GM10248 (cell line): ENCODE measurements around the gene GMDS.

Experiments
- CTCF ChIA-PET: fragments of 300-600 bp; sonication (Branson Sonifier 250); formaldehyde crosslinking; extraction: SDS; loops from one replicate; lab custom pipeline; 2021; ENCODE audit warnings: antibody characterized with exemption; lab: Yijun Ruan, JAX
- POLR2A ChIA-PET: fragments of 350-650 bp; sonication (Branson Sonifier 250); formaldehyde crosslinking; extraction: SDS; loops from one replicate; lab custom pipeline; 2020; ENCODE audit warnings: antibody characterized with exemption; lab: Yijun Ruan, JAX
- DNase-seq: peaks from one replicate; pipeline ENCODE4 v3.0.0; 2012; ENCODE audit errors: extremely low spot score
- TF ChIP-seq, protein P1 (sequence below): IDR thresholded peaks from 2 replicates; pipeline ENCODE4 v1.5.1; 2012; ENCODE audit warnings: mild to moderate bottlenecking, low read depth; ENCODE audit errors: extremely low read depth, missing control alignments, control extremely low read depth

Gene GMDS

DNA sequence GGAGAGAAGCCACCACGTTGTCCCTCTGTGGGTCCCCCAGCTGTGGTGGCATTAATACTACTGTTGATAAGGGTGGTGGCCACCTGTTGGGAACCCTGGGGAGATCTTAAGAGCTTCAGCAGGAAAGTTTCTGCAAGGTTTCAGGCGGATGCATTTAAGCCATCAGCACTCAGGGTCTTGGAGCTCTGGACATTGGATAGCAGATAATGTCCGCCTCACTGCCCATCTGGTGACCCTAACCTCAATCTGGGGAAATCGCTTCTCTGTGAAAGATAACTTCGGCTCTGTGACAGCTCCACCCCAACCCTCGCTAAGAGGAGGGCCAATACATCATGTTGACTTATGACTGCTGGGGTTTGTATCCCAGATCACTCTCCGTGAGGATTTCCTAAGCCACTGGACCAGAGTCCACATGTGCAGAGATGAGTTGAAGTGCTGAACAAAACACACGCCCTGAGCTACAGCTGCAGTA lies 542.8 kb downstream of the GMDS start:
- ChIA-PET POLR2A (no interaction called here), CTCF (interaction anchor here (1.3 to 1.9 kb wide), 3 partner anchors 11 to 24 kb away, joined by 3 to 7 read pairs (median 5); no protein-coding TSS in a partner anchor)
- TF ChIP-seq, protein P1, sequence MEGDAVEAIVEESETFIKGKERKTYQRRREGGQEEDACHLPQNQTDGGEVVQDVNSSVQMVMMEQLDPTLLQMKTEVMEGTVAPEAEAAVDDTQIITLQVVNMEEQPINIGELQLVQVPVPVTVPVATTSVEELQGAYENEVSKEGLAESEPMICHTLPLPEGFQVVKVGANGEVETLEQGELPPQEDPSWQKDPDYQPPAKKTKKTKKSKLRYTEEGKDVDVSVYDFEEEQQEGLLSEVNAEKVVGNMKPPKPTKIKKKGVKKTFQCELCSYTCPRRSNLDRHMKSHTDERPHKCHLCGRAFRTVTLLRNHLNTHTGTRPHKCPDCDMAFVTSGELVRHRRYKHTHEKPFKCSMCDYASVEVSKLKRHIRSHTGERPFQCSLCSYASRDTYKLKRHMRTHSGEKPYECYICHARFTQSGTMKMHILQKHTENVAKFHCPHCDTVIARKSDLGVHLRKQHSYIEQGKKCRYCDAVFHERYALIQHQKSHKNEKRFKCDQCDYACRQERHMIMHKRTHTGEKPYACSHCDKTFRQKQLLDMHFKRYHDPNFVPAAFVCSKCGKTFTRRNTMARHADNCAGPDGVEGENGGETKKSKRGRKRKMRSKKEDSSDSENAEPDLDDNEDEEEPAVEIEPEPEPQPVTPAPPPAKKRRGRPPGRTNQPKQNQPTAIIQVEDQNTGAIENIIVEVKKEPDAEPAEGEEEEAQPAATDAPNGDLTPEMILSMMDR: no peak
- DNase-seq: no peak

DNA sequence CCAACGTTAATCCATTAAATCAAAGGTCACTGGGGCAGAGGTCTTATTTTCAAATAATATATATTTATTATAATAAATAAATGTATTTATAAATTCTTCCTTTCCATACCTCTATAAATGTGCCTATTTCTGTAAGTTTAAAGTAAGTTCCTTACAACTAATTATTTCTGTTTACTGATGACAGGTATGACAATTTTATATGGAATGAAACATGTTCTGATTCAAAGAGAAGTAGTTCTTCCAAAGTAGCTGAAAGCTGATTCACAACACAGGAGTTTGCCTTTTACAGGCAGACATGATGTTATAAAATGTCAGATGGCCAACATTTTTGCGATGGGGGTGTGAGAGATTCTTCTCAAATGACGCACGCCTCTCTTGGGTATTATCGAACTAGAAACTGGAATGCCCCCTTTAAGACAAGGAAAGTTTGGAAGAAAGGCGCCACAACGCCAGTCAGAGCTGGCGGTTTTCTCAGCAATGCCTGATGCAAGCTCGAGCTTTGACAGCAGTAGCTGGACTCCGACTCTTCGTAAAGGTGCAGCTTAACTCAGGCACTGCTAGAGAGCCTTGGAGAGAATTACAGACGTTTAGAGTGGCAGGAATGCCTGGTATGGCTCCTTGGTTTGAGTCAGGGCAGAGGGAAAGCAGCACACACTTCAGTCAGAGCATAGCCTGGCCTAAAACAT lies 543.6 kb downstream of the GMDS start:
- POLR2A ChIA-PET: no interaction called here
- TF ChIP-seq, protein P1: no peak
- no peak for DNase-seq
- CTCF ChIA-PET: interaction anchor here (0.8 to 1.9 kb wide), 4 partner anchors 14 to 24 kb away, joined by 3 to 7 read pairs (median 4); no protein-coding TSS in a partner anchor

DNA sequence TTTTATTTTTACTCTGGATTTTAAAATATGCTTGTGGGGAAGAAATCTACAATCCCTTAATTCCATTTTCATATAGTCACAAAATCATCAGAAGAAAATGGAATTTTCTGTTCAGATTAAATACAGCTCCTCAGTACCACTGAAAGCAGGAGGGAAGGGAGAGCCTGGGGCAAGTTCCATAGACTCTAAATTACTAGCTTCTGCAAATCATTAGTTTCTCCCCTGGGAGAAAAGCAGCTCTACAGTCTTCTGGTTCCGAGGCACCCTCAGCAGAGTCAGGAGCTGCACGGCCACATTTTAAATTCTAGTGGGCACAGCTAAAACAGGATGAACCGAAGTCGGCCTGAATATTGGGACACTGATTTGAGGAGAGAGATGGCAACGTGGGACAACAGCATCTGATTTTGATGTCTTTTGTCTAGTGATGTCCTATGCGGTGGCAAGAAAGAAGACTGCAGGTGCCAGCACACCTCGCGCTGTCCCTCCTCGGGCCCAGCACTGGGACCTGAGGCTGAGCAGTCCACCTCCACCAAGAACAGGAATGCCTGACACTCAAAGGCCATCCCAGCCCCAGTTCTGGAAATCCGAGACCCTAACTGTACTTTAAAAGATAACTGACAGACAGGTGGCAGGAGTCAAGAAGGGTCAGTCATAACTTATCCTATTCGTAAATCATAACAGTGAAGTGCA lies 545.0 kb downstream of the GMDS start:
- ChIA-PET POLR2A (no interaction called here), CTCF (no interaction called here)
- TF ChIP-seq, protein P1: no peak
- DNase-seq: no peak

DNA sequence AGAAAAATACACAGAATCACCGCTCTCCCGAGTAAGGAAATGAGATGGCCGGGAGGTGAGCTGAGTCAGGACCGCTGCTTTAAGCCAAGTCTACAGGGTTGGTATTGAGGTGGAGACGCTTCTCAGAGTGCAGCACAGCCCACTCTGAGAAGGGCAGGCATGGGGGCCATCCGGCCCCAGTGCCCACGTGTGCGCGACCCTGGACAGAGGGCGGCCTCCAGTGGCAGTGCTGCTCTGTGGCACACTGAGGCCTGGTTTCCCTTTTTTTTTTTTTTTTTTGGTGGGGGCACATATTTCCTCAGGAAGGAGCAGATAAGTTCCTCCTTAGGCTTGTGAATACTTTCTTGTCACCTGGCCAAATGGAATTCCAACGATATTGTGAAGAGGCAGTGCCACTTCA lies 546.9 kb downstream of the GMDS start:
- POLR2A ChIA-PET: interaction anchor here (0.6 kb wide), 1 partner anchor 429 kb away, joined by 8 read pairs; no protein-coding TSS in a partner anchor
- no peak for DNase-seq
- TF ChIP-seq, protein P1: no peak
- CTCF ChIA-PET: interaction anchor here (1.5 kb wide), 1 partner anchor 60 kb away, joined by 3 read pairs; no protein-coding TSS in a partner anchor

DNA sequence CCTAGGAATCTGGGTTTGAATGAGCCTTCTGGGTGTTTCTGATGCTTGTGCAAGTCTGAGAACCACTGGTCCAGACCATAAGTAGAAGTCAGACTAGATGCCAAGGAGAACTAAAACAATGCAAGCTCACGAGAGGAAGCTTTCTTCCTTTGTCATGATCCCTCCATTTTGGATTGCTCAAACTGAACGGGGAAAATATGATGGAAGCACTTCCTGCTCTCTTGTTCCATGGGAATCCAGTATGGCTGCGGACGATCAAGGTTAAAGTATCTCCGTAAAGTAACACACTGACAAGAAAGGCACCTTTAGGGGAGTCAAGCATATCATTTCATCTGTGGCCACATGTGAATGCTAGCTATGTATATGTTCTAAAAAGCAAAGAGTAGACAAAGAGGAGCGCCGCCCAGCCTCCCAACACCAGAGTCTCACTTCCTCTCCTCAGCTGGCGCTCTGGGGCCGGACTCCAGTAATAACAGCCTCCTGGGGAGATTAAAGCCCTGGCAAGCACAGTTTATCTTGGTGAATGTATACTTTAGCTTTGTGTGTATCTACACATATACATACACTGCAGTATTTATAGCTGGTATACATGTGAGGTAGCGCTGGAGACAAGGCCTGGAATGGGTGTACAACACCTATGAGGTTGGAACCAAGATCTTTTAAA lies 547.6 kb downstream of the GMDS start:
- no peak for DNase-seq
- CTCF ChIA-PET: interaction anchor here (0.9 to 1.5 kb wide), 2 partner anchors 12 to 59 kb away, joined by 3 read pairs; no protein-coding TSS in a partner anchor
- POLR2A ChIA-PET: no interaction called here
- TF ChIP-seq, protein P1: no peak

DNA sequence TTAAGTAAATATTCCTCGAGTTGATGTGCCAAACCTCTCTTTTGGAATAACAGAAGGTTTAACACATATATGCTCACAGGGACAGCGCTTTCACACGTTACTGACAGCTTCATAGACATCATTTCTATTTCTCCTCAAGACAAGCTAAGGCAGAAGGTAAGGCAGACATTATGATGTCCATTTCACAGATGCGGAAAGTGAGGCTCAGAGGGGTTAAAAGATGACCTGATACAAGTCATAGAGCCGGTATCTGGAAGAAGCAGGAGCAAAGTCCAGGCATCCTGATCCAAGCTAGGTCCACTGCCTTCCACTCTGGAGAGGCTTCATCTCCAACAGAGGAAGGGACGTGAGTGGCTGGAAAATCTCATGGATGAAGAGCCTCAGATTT lies 548.9 kb downstream of the GMDS start:
- TF ChIP-seq, protein P1: no peak
- ChIA-PET CTCF (interaction anchor here (1.0 kb wide), 1 partner anchor 23 kb away, joined by 3 read pairs; no protein-coding TSS in a partner anchor), POLR2A (no interaction called here)
- DNase-seq: no peak
